H1 (cell line): Measurements from ENCODE around the gene CLDN6. TPM values are rescaled to one million over a fixed set of nuclear protein-coding genes. Genes with fewer than 3 reads are reported as not detected.

Experiments used
- CTCF ChIA-PET: fragments of 300-600 bp; sonication (Branson Sonifier 250); formaldehyde crosslinking; loops from one replicate; lab custom pipeline; 2021; ENCODE audit not compliant: partially characterized antibody; lab: Charles Lee
- POLR2A ChIA-PET: fragments of 300-600 bp; sonication (Branson Sonifier 250); formaldehyde crosslinking; loops from one replicate; lab custom pipeline; 2021; ENCODE audit warnings: inconsistent platforms; ENCODE audit not compliant: partially characterized antibody; lab: Charles Lee
- DNase-seq, 2 experiments: peaks; one replicate each; pipeline versions ENCODE4 v3.0.0 to v3.0.0-alpha.2; 2010 to 2022; ENCODE audit warnings: low spot score in 2 of 2, low read depth in 1 of 2, mixed read lengths in 1 of 2
- FAIRE-seq: peaks from 2 replicates; lab custom pipeline; 2011; peaks lifted over from hg19 to GRCh38; lab: Jason Lieb, UNC
- H2AFZ ChIP-seq: 2 replicates; pipeline ENCODE4 v1.8.1; 2012; ENCODE audit warnings: low read length, inconsistent platforms
- H2AK5ac ChIP-seq: 2 replicates; pipeline ENCODE4 v1.6.1; 2013; ENCODE audit warnings: low read depth, low read length
- H2BK120ac ChIP-seq: replicated peaks from 2 replicates; pipeline ENCODE3; 2013; ENCODE audit warnings: low read depth, low read length, inconsistent platforms
- H2BK12ac ChIP-seq: 2 replicates; pipeline ENCODE4 v1.6.1; 2013; ENCODE audit warnings: low read depth, low read length
- H2BK15ac ChIP-seq: 2 replicates; pipeline ENCODE4 v1.6.1; 2013; ENCODE audit warnings: low read length
- H2BK20ac ChIP-seq: 2 replicates; pipeline ENCODE4 v1.6.1; 2013; ENCODE audit warnings: low read length
- H2BK5ac ChIP-seq: 2 replicates; pipeline ENCODE4 v1.6.1; 2013; ENCODE audit warnings: low read depth, low read length
- H3K14ac ChIP-seq: 2 replicates; pipeline ENCODE4 v1.6.1; 2013; ENCODE audit warnings: inconsistent platforms; ENCODE audit not compliant: insufficient read length
- H3K18ac ChIP-seq: 2 replicates; pipeline ENCODE4 v1.6.1; 2013; ENCODE audit warnings: low read length; ENCODE audit errors: extremely low read depth
- H3K23ac ChIP-seq: 2 replicates; pipeline ENCODE4 v1.6.1; 2013; ENCODE audit warnings: inconsistent platforms; ENCODE audit not compliant: insufficient read length
- H3K23me2 ChIP-seq: 2 replicates; pipeline ENCODE4 v1.6.1; 2013; ENCODE audit warnings: low read depth, low read length
- H3K27ac ChIP-seq: 2 replicates; pipeline ENCODE4 v1.6.1; 2011; ENCODE audit warnings: low read depth, low read length, inconsistent platforms
- H3K27me3 ChIP-seq, 4 experiments: replicated peaks in 1 of 4; 1 replicate in 1 of 4; 2 replicates in 3 of 4; pipeline versions ENCODE4 v1.6.1 to v1.8.1; 2011 to 2013; ENCODE audit warnings: low read length in 3 of 4, mild to moderate bottlenecking in 3 of 4, inconsistent platforms in 2 of 4, mixed read lengths in 2 of 4, moderate library complexity in 1 of 4; ENCODE audit not compliant: control insufficient read depth in 3 of 4, insufficient read depth in 3 of 4; ENCODE audit errors: extremely low read depth in 1 of 4
- H3K36me3 ChIP-seq, 4 experiments: 2 replicates each; pipeline versions ENCODE4 v1.6.1 to v1.8.1; 2011 to 2013; ENCODE audit warnings: mild to moderate bottlenecking in 4 of 4, low read length in 3 of 4, moderate library complexity in 2 of 4, control low read depth in 1 of 4, inconsistent platforms in 1 of 4; ENCODE audit not compliant: insufficient read depth in 4 of 4, control insufficient read depth in 2 of 4
- H3K4ac ChIP-seq: replicated peaks from 2 replicates; pipeline ENCODE3; 2013; ENCODE audit warnings: low read length, low read depth, mixed read lengths, inconsistent platforms; ENCODE audit not compliant: insufficient read length
- H3K4me1 ChIP-seq, 4 experiments: replicated peaks in 1 of 4; 1 replicate in 1 of 4; 2 replicates in 3 of 4; pipeline versions ENCODE4 v1.6.1 to v1.8.1; 2011 to 2013; ENCODE audit warnings: low read length in 3 of 4, inconsistent platforms in 2 of 4, mixed read lengths in 1 of 4; ENCODE audit not compliant: insufficient read depth in 4 of 4, control insufficient read depth in 3 of 4
- H3K4me2 ChIP-seq, 2 experiments: 2 replicates each; pipeline versions ENCODE4 v1.6.1 to v1.8.1; 2011 to 2013; ENCODE audit warnings: low read depth in 2 of 2, low read length in 2 of 2, control low read depth in 1 of 2, inconsistent platforms in 1 of 2, mild to moderate bottlenecking in 1 of 2; ENCODE audit not compliant: insufficient read depth in 1 of 2
- H3K4me3 ChIP-seq, 4 experiments: fragments of 200-600, 300-600 bp in 1 of 4; sonication (generic), shearing (Covaris generic), sonication (Bioruptor Twin) in 1 of 4; 2 replicates each; pipeline versions ENCODE4 v1.5.1 to v1.8.1; 2011 to 2016; ENCODE audit warnings: low read length in 4 of 4, low read depth in 3 of 4, control low read depth in 2 of 4, inconsistent platforms in 2 of 4, mild to moderate bottlenecking in 2 of 4, mixed read lengths in 1 of 4, moderate library complexity in 1 of 4; ENCODE audit not compliant: insufficient read depth in 2 of 4; ENCODE audit errors: extremely low read depth in 1 of 4
- H3K56ac ChIP-seq: replicated peaks from 2 replicates; pipeline ENCODE3; 2013; ENCODE audit warnings: low read depth, mild to moderate bottlenecking, mixed read lengths, low read length, inconsistent platforms; ENCODE audit not compliant: insufficient read length
- H3K79me1 ChIP-seq: 2 replicates; pipeline ENCODE4 v1.6.1; 2013; ENCODE audit warnings: low read depth, low read length, control low read depth
- H3K79me2 ChIP-seq, 2 experiments: 2 replicates each; pipeline versions ENCODE4 v1.6.1 to v1.8.1; 2012 to 2013; ENCODE audit warnings: low read length in 2 of 2, mild to moderate bottlenecking in 2 of 2, inconsistent platforms in 1 of 2; ENCODE audit not compliant: insufficient read depth in 2 of 2, control insufficient read depth in 1 of 2
- H3K9ac ChIP-seq, 4 experiments: replicated peaks in 1 of 4; 1 replicate in 1 of 4; 2 replicates in 3 of 4; pipeline versions ENCODE4 v1.6.1 to v1.8.1; 2011 to 2013; ENCODE audit warnings: low read depth in 3 of 4, low read length in 3 of 4, control low read depth in 2 of 4, mild to moderate bottlenecking in 2 of 4, moderate library complexity in 2 of 4, inconsistent platforms in 1 of 4; ENCODE audit errors: extremely low read depth in 1 of 4
- H3K9me3 ChIP-seq, 2 experiments: 2 replicates each; pipeline versions ENCODE4 v1.6.1 to v1.8.1; 2012 to 2013; ENCODE audit warnings: mild to moderate bottlenecking in 2 of 2, moderate library complexity in 2 of 2, control low read depth in 1 of 2, inconsistent platforms in 1 of 2, low read depth in 1 of 2, low read length in 1 of 2, mixed read lengths in 1 of 2; ENCODE audit not compliant: insufficient read depth in 2 of 2
- H4K20me1 ChIP-seq, 2 experiments: replicated peaks in 1 of 2; 2 replicates each; pipeline versions ENCODE3 to v1.8.1; 2011 to 2013; ENCODE audit warnings: inconsistent platforms in 2 of 2, low read length in 2 of 2, mild to moderate bottlenecking in 1 of 2; ENCODE audit not compliant: insufficient read depth in 2 of 2, control insufficient read depth in 1 of 2
- H4K5ac ChIP-seq: 2 replicates; pipeline ENCODE4 v1.6.1; 2013; ENCODE audit warnings: low read length, low read depth, mixed read lengths, inconsistent platforms; ENCODE audit not compliant: insufficient read length
- H4K8ac ChIP-seq: 2 replicates; pipeline ENCODE4 v1.8.0; 2013; ENCODE audit warnings: mild to moderate bottlenecking, moderate library complexity, low read length, inconsistent platforms; ENCODE audit not compliant: insufficient read depth; ENCODE audit errors: extremely low read depth
- H4K91ac ChIP-seq: replicated peaks from 2 replicates; pipeline ENCODE3; 2013; ENCODE audit warnings: low read length, mixed read lengths, inconsistent platforms; ENCODE audit not compliant: insufficient read length
- SP1 ChIP-seq: IDR thresholded peaks from 2 replicates; pipeline ENCODE4 v1.6.1; 2011; ENCODE audit warnings: low read depth, low read length
- WGBS, 2 experiments: shearing (Covaris generic) in 1 of 2; methylation state at CpG; one replicate each; pipeline versions ENCODE4 v1.1.6 to v1.1.7; 2013 to 2015; ENCODE audit warnings: low lambda C conversion rate in 2 of 2, mixed read lengths in 2 of 2, inconsistent platforms in 1 of 2, low coverage in 1 of 2, missing lambda C conversion rate in 1 of 2; ENCODE audit not compliant: insufficient replicate concordance in 2 of 2, insufficient coverage in 1 of 2, insufficient read length in 1 of 2; ENCODE audit errors: extremely low coverage in 1 of 2, missing lambda C conversion rate in 1 of 2; 5-methylcytosine and 5-hydroxymethylcytosine counted together
- polyA plus RNA-seq, 7 experiments: library from polyadenylated mRNA; depleted of rRNA in 3 of 7; stranded (reverse) in 5 of 7; unstranded in 2 of 7; fragments of >200 nt in 5 of 7; fragments of 200-250 nt in 2 of 7; gene quantifications; 1 replicate in 5 of 7; 2 replicates in 1 of 7; 4 replicates in 1 of 7; pipeline versions ENCODE4 v1.2.1 to v1.2.3, GENCODE V29; 2011 to 2013; ENCODE audit warnings: missing spikeins in 2 of 7, mixed read lengths in 2 of 7
- total RNA-seq: library from RNA; stranded (reverse); fragmentation: NEBNext Ultra II Directional; extraction: Animal tissue kit (Norgen Biotek cat#: 25700); gene quantifications from 2 replicates; pipeline ENCODE4 v1.2.1, GENCODE V29; 2021

CLDN6 gene
- total and polyA plus RNA-seq, 2 of the 8 experiments (the other 6 are each of a cell fraction or from before 2014, with no cell fraction given): 747 to 1,115 TPM

- ChIA-PET POLR2A (interaction anchor here (0.5 to 15.2 kb wide), 10 partner anchors 10 to 36 kb away, joined by 3 to 200 read pairs (median 3); partner anchors contain the start of genes CLDN6, HCFC1R1, THOC6 and TNFRSF12A), CTCF (interaction anchor here (0.9 to 5.2 kb wide), 5 partner anchors 10 to 41 kb away, joined by 3 to 24 read pairs (median 4); partner anchors contain the start of genes CLDN6 and CLDN9)
- Histone ChIP-seq H3K18ac (no peak overlapping the region), H3K79me2 (no peaks in the 10 kb centered on the region), H4K5ac (no peak overlapping the region), H2AFZ (no peak overlapping the region), H3K4me1 (peaks cover 3 to 28% (median 23%) of the 10 kb centered on the region in 4 experiments), H3K27me3 (no peaks in the 10 kb centered on the region; a peak in 1 of 7 replicates), H3K4me2 (no peak overlapping the region), H3K4ac (no peak overlapping the region), H3K9ac (no peak overlapping the region), H4K8ac (no peak overlapping the region), H2BK15ac (no peak overlapping the region), H4K20me1 (no peaks in the 10 kb centered on the region), H2BK5ac (no peak overlapping the region), H3K36me3 (no peaks in the 10 kb centered on the region), H3K23me2 (no peaks in the 10 kb centered on the region; the same call in 1 of the 2 replicates), H2BK12ac (0 out of 2 replicates have a peak overlapping the region, but pooled peaks have one; percentile 27), H3K14ac (no peak overlapping the region), H3K27ac (no peak overlapping the region), H2BK120ac (no peak overlapping the region), H3K9me3 (no peaks in the 10 kb centered on the region), H3K23ac (no peak overlapping the region), H3K4me3 (no peak overlapping the region), H3K79me1 (no peaks in the 10 kb centered on the region), H4K91ac (no peak overlapping the region), H2AK5ac (no peak overlapping the region), H3K56ac (no peak overlapping the region), H2BK20ac (no peak overlapping the region)
- FAIRE-seq: no peak
- DNase-seq: no peak
- no peak for TF ChIP-seq SP1
- 93% methylated on average over 9 of the region's 9 CpGs; no CpG with 5 or more reads in 1 of the 2 experiments for WGBS, 2 experiments
Measured at GRCh38 chr16:2987286-2987685, 30.7 kb downstream of the CLDN6 start.
